22Rv1 (cell line): ENCODE results near the gene MAD1L1.

Experiments
- ZFX ChIP-seq: fragments of 450-650 bp; IDR thresholded peaks from 2 replicates; pipeline ENCODE4 v1.6.1; 2017; ENCODE audit warnings: antibody characterized with exemption, borderline replicate concordance
- TF ChIP-seq, protein P1 (sequence below): fragments of 450-650 bp; IDR thresholded peaks from 2 replicates; pipeline ENCODE4 v1.5.1; 2017; ENCODE audit warnings: mild to moderate bottlenecking

DNA sequence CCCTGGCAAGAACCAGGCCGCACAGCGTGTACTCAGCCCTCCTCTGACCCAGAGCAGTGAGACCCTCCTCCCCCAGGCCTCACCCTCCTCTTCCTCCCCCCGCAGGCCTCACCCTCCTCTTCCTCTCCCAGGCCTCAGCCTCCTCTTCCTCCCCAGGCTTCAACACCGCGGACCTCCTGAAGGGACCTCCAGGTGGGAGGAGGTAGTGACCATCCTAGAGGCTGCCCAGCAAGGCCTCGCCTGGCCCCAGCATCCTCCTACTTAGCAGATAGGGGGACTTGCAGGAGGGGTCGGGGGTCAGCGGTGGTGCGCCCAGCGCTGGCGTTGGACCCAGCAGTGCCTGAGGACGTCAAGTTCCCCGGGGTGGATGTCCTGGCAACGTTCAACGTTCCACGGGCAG lies 291.9 kb downstream of the MAD1L1 start:
- TF ChIP-seq, protein P1, sequence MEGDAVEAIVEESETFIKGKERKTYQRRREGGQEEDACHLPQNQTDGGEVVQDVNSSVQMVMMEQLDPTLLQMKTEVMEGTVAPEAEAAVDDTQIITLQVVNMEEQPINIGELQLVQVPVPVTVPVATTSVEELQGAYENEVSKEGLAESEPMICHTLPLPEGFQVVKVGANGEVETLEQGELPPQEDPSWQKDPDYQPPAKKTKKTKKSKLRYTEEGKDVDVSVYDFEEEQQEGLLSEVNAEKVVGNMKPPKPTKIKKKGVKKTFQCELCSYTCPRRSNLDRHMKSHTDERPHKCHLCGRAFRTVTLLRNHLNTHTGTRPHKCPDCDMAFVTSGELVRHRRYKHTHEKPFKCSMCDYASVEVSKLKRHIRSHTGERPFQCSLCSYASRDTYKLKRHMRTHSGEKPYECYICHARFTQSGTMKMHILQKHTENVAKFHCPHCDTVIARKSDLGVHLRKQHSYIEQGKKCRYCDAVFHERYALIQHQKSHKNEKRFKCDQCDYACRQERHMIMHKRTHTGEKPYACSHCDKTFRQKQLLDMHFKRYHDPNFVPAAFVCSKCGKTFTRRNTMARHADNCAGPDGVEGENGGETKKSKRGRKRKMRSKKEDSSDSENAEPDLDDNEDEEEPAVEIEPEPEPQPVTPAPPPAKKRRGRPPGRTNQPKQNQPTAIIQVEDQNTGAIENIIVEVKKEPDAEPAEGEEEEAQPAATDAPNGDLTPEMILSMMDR = no peak
- no peak for TF ChIP-seq ZFX
